ENCODE results near the gene RBP5. TPM values are rescaled to one million over a fixed set of nuclear protein-coding genes. Genes with fewer than 3 reads are reported as not detected.

RBP5 gene, protein sequence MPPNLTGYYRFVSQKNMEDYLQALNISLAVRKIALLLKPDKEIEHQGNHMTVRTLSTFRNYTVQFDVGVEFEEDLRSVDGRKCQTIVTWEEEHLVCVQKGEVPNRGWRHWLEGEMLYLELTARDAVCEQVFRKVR
- 1.8 TPM for total RNA-seq

DNA sequence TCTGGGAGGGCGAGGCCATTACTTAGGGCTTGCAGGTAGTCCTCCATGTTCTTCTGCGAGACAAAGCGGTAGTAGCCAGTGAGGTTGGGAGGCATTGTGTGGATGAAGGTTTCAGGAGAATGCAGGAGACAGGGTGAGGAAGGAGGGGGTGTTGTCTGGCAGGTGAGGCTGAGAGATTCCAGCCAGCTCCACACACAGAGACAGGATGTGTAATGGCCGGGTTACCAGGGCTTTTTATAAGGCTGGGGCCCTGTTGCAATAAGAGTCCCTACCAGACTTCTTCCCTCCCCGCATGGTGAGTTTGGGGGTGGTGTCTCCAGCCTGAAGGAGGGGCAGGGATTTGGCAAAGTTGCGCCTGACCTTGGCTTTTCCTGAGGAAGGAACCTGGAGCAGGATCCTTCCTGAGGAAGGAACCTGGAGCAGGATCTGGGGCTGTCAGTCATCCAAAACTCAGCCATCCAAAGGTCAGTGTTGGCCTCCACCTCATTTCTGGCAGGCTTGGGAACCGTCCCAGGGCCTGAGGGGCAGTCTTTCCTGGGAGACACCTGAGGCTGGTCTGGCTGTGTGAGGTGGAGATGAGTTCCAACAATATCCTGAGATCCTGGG, at the start of gene RBP5:
Gene RBP5 (minus strand): TSS at position 209 of the 606 bp plus-strand sequence. CDS start 114 bp downstream, at position 95.
- DNase-seq: no peak

DNA sequence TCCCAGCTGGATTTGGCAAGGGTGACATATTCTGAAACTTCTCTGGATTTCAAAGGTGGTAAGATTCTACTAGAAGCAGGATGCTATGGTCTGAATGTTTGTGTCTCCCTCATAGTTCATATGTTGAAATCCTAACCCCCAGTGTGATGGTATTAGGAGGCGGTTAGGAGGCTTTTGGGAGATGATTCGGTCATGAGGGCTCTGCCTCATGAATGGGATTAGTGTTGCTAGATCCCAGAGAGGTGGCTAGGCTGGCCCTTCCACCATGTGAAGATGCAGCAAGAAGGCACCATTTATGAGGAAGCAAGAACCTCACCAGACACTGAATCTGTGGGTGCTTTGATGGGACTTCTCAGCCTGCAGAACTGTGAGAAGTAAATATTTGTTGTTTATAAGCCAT, 49.8 kb upstream of the RBP5 start:
- no peak for DNase-seq

DNA sequence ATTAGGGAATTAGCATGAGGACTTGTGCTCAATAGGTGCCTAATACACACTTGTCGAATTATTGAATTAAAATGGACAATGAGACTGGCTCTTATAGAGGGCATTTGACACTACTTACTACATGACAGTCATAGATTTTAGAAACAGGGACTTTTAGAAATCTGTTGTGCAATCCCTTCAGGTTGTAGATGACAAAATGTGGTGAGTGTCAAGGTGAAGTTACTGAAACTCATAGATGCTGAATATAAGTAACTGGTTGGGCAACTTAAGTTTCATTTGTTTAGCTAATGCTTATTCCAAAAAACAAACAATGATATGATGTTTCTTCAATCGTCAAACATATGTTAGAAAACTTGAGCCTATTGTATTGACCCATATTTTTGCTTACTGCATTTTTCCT, 47.9 kb upstream of the RBP5 start:
- no peak for DNase-seq

DNA sequence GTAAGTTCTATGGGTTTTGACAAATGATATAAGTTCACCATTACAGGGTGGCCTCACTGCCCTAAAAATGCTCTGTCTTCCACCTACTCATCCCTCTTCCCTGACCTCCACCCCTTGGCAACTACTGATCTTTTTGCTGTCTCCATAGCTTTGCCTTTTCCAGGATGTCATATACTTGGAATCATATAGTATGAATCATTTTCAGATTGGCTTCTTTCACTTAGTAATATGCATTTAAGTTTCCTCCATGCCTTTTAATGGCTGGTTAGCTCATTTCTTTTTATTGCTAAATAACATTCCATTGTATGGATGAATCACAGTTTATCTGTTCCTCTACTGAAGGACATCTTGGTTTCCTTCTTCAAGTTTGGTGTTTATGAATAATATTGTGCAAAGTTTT, 46.8 kb upstream of the RBP5 start:
- DNase-seq: no peak

DNA sequence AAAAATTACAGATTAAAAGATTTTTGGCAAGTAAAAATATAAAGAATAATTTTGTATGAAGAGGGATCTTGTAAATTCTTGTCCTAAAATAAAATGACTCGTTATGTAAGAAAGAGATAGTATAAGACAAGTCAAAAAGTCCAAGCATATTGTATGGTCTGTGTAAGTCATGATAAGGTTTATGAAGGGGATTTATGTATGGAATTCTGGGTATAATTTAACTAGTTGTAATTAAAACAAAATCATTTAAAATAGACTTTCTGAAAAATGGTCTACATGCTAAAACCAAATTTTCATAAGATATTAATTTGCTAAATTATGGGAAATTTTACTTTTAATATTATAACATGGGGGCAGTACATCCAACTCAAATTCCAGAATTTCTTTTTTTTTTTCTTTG, 43.2 kb upstream of the RBP5 start:
- no peak for DNase-seq

DNA sequence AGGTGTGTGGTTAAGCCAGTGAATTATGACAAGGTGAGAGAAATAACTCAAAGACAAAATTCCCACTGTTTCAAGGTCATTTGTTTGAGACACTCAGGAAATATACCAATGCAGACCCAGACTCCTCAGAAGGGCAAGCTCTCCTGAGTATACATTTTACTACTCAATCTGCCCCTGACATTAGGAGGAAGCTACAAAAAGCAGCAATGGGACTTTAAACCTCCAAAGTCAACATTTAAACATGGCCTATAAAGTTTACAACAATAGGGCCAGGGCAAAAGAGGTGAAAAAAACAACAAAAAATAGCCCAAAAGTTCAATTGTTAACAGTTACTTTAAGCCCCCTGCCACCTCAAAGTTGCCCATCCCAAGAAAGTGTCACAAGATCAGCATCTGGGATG, 41.3 kb upstream of the RBP5 start:
- DNase-seq: no peak

DNA sequence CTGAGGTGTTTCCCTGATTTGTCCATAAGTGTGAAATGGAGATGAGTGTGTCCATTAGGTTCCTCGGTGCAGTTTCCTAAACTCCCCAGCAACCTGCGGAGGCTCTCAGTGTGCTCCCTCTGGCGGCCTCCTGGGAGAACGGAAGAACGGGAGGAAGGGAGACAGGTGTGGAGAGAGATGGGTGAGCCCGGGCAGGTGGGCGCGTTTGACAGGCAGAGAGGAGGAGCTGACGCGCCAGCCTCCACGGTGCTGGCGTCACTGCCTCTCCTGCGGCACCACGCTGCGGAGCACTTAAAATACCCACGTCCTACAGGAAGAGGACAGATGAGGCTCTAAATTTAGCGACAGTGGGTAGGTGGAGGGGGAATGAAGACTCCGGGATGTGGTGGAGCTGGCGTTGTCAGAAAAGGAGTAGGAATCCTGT, 34.0 kb upstream of the RBP5 start:
- peak; percentile 60 for DNase-seq

DNA sequence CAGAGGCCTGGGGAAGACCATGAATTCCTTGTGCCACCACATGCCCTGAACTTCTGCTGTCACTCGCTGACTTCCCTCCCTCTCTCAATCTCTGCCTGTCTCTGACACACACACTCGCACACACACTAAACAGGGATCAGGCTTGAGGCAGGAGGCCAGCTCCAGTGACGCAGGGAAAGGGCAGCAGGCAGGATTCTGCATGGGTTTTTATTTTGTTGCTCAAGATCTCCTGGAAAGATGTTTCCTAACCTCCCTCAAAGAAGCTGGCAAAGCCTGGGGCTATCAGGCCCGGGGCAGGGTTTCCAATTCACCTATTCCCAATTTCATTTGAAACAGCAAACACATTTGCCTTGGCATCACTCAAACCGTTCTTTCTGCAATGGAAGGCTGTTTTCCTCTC, 33.1 kb upstream of the RBP5 start:
- no peak for DNase-seq

DNA sequence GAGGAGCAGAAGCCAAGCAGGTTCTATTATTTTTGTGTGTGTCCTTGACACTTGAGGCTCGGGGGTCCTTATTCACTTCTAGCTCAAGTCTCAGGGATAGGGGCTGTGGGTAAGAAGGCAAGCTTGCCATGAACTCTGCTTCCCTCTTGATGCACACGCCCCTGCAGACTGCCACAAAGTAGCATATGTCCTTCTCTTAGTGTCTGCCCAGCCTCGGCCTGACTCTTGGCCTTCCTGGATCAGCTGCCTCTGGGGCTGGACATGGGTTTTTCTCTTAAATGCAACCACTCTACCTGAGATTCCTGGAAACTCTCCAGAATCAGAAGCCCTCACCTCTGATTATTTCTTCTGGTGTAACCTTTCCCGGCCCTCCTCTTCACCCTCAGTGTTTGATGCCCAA, 32.6 kb upstream of the RBP5 start:
- no peak for DNase-seq

DNA sequence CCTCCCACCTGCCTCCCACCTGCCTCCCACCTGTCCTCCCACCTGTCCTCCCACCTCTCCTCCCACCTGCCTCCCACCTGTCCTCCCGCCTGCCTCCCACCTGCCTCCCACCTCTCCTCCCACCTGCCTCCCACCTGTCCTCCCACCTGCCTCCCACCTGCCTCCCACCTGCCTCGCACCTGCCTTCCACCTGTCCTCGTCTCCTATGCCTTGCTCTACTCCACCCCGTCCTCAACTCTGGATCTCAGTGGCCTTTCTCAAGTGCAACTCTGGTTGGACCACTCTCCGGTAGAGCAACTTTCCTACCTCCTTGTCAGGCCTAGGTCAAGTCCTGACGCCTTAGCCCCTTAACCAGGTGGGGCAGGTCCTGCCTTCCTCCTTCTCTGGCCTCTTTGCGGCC, 31.5 kb upstream of the RBP5 start:
- no peak for DNase-seq

DNA sequence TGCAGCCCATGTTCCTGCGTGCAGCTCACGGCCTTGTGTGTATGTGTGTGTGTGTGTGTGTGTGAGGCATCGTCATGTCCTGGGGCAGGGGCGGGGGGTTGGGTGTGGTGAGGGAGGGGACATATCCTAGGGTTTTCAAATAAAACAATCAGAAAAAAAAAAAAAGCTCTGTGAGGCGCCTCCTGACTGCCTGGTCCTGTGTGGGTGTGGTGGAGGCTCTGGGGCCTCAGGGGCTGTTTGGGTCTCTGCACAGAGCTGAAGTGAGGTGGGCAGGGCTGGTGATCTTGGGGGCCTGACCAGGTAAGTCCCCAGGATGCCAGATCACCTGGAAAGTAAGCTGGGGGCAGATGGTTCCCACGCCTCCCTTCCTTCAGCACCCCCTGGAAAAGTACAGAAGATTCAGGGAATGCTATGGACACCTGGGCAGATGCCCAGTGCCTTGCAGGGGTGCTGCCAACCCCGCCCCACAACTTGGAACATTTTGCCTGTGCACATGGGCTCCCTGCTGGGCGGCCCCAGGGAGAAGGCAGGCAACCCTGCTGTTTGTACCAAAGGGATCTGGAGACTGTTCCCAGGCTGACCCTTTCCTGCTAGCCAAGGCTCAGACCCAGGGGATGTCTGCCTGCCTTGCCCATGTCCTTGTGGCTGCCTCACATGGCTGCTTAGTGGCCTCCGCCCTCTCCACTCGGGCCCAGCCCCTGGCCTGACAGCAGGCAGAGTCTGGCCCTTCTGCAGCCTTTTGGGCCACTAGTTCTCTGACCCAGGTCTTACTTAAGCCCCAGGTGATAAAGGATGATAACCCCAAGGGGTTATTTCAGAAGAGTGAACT, 30.3 kb upstream of the RBP5 start:
- DNase-seq: no peak

DNA sequence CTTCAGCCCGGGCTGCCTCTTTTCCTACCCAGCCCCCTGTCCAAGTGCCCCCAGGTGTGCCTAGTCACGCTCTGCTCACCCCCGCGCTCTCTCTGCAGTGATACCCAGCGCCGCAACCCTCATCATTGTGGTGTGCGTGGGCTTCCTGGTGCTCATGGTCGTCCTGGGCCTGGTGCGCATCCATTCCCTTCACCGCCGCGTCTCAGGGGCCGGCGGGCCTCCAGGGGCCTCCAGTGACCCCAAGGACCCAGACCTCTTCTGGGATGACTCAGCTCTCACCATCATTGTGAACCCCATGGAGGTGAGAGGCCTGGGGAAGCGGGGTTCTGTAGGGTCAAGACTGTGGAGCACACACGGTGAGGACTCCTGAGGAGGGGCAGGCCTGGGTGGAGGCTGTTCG, 28.7 kb upstream of the RBP5 start:
- DNase-seq: no peak

DNA sequence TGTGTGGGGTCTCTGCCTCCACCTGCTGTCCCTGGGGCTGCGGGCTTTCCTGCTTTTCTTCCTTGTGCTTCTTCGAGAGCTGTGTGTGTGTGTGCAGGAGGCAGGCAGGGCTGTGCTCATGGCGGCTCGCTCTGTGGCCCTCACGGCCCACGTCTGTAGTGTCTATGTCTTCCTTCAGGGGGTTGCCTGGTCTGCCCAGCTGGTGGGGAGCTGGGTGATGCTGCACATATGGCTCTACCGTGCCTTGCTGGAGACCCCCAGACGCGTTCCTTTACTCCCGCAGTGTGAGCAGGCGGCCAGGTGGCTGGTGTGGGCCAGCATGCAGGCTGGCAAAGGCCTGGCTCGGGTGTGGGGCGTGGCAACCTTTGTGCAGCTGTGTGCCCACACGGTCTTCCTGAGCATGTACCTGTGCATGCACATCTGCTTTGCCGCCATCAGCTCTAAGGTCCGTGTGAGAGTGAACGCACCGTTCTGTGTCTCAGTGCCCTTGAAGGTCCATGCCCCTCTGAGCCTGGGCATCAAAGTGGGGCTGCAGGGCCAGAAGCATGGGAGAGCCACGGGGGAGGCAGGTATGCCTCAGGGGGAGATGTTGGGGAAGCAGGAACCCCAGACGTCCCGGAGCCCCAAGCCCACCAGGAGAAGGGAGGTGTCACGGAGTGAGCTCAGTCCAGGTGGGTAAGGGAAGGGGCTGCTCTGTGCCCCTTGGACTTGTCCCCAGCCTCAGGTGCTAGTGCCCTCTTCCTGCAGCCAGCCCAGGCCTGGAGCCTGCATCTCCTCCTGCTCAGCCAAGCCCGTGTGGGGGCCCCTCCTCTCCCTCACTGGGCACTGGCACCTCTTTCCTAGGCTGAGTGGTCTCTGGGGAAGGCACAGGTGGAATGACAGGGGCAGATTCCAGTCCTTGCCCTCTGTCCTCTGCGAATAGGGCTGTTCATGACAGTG, 27.8 kb upstream of the RBP5 start:
- DNase-seq: no peak

DNA sequence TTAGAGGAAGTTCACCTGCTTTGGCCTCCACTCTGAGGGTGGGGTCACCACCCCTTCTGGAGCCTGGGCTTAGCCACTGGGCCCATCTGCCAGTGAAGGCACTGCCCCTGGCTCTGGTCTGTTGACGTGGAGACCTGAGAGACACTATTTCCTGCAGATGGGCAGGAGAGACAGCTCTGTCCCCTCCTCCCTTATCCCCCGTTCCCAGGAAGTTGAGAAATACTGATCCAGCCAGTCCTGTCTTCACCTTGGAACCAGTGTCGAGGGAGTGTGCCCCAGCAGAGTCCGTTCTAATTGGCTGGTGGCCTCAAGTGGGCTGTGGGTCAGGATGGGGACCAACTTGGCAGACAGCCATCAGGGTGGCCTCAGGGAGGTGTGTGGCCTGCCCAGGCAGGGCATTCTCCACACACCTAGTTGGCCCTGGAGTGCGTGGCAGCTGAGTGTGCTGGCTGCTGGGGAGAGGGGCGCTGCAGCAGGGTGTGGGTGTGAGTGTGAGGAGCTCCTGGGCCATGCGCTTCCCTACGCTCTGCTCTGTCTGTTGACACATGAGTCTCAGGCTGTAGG, 26.9 kb upstream of the RBP5 start:
- DNase-seq: peak; percentile 35

DNA sequence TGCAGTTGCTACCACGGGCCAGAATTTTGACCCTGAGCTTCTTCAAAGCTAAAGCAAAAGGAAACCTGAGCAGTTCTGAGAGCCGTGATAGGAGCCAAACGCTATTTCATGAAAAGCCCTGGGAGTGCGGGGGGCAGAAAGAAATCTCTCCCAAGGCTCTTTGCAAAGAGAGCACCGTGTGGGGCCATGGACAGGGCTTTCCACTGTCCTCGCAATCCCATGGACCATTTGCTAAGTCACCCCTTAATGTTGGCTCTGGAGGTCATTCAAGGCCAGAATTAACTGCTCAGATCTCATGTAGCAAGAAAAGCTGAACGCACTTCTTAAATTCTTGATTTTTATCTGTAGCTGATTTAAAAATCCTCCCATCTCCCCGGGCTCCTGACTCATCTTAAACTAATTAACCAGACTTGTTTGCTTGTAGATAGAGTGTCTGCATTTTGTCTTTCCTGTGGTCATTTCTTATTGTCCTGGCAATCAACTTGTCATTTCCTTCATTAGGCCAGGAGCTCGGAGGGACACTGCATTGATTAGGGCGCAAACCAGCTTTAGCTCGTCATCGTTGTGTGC, 26.3 kb upstream of the RBP5 start:
- no peak for DNase-seq

DNA sequence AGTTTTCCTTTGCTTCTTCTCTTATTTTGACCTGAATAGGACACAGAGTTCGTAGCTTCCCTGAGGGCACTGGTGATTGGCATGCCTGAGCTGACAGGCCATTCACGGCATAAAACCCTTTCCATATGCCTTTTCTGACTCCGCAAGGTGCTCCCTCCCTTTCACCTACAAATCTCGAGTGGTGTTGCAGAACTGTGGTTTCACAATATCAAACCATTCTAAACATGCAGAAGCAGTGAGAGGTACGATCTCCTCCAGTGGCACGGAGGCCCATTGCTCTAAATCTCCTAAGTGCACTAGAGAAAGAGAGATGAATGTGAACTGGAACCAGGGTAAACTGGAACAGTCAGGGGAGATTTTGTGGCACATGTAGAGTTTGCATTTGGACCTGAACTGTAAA, 25.4 kb upstream of the RBP5 start:
- DNase-seq: no peak

DNA sequence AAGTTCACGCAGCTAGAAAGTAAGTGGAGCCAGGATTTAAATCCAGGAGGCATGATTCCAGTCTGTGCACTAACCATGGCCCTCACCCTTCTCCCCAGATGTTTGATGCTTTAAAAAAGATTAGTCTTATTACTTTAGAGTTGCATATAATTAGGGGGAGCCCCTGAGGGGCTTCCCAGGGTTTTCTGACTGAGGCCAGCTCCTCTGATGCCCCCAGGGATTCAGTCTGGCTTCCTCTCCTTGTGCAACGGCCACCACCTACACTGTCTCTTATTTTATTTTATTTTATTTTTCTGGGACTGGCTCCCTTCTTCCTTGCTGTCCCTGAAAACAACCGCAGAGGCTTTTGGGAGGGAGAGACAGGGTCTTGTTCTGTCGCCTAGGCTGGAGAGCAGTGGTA, 24.1 kb upstream of the RBP5 start:
- no peak for DNase-seq

DNA sequence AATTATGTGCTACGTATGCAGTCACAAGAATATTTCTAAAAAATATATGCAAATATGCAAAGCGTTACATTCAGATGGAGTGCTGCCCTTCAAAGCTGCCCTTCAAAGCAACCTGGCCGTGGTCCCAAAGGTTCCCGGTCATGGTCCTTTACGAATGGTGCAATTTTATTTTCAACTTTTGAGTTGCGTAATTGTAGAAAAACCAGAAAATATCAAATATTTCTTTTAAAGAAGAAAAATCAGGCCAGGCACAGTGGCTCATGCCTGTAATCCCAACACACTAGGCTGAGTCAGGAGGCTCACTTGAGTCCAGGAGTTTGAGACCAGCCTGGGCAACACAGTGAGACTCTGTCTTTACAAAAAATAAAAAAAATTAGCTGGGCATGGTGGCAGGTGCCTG, 22.8 kb upstream of the RBP5 start:
- DNase-seq: no peak

DNA sequence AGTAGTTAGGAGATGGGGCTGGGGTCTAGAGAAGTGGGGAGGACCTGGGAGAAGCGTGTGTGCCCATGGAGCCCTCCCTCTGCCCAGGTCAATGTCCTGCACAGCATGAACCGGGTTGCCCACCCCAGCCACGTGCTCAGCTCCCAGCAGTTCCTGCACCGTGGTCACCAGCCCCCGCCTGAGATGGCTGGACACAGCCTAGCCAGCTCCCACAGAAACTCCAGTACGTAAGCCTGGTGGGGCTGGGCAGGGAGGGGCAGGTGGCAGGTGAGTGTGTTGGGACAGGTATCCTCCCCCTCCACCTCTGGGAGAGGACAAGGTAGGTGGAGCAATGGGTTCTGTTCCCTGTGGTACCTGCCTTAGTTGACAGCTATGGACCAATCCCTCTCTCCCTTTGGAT, 22.2 kb upstream of the RBP5 start:
- no peak for DNase-seq

DNA sequence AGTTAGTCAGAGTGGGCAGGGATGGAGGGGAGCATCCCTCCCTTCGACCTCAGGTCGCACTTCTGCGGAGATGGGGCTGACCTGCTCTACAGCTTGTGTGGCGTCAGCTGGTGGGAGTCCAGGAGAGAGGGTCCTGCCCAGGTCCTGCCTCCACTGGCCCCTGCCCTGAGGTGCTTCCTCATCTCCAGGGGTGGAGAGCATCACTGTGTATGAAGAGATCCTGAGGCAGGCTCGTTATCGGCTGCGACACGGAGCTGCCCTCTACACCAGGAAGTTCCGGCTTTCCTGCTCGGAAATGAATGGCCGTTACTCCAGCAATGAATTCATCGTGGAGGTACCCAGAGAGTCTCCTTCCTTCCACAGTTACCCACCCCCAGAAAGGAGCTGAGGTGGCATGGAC, 21.7 kb upstream of the RBP5 start:
- no peak for DNase-seq

DNA sequence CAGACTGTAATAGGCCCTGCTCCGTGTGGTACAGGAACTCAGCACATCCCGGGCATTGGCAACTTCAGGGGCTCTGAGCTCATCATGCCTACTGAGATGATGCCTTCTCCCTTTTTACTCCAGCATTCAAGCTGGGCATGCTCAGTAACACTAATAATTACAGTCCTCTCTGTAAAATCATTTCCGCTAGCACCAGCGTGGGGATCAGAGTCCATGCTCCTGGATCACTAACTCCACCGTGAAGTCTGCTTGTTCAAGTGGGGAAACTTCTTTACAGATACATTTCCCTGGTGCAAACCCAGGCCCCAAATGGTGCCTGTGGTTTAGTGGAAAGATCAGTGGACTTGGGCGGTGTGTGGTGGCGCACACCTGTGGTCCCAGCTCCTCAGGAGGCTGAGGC, 18.2 kb upstream of the RBP5 start:
- no peak for DNase-seq

DNA sequence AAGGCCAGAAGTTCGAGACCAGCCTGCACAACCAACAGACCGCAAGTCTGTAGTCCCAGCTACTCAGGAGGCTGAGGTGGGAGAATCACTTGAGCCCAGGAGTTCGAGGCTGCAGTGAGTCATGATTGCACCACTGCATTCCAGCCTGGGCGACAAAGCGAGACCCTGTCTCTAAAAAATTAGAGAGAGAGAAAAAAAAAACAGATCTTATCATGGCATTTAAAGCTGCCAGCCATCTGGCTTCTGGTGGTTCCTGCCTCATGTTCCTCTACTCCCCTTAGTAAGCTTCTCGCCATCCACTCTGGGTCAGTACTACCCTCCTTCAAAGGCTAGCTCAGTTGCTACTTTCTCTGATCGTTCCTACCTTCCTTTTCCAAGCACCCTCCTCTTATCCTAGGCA, 17.5 kb upstream of the RBP5 start:
- DNase-seq: no peak
